Stimulated activated naive CD4-positive, alpha-beta T cell treated with Interleukin-2 at 50 U/mL for 16 hours (primary cell): ENCODE data around the gene TMBIM4.

Experiments used
- DNase-seq: peaks from one replicate; lab custom pipeline; 2025; lab: John Stamatoyannopoulos, UW

TMBIM4 gene

GRCh38 chr12:66140731-66141130 is 29.1 kb downstream of the TMBIM4 start:
- DNase-seq, result no peak

GRCh38 chr12:66139328-66139727 is 30.5 kb downstream of the TMBIM4 start:
- DNase-seq, result no peak

GRCh38 chr12:66137937-66138336 is 31.9 kb downstream of the TMBIM4 start:
- no peak for DNase-seq

GRCh38 chr12:66132408-66132807 is 37.4 kb downstream of the TMBIM4 start:
- no peak for DNase-seq

- DNase-seq, result no peak
Measured at GRCh38 chr12:66131067-66131688, 38.6 kb downstream of the TMBIM4 start.

- peak; percentile 89 for DNase-seq
Measured at GRCh38 chr12:66130267-66131066, 39.3 kb downstream of the TMBIM4 start, which contains the start of gene LLPH. Gene LLPH, minus strand, starts transcription at chr12:66130750. Its CDS starts 1,644 bp downstream, at chr12:66129106.

- no peak for DNase-seq
Measured at GRCh38 chr12:66129934-66130266, 39.9 kb downstream of the TMBIM4 start.

- DNase-seq, result no peak
Measured at GRCh38 chr12:66127650-66128049, 42.1 kb downstream of the TMBIM4 start.

GRCh38 chr12:66120477-66120876 is 49.3 kb downstream of the TMBIM4 start:
- DNase-seq, result no peak

- no peak for DNase-seq
Measured at GRCh38 chr12:66119870-66120241, 49.9 kb downstream of the TMBIM4 start.

GRCh38 chr12:66119229-66119869 is 50.4 kb downstream of the TMBIM4 start:
- no peak for DNase-seq

GRCh38 chr12:66118240-66118891 is 51.4 kb downstream of the TMBIM4 start:
- DNase-seq, result no peak

GRCh38 chr12:66117242-66117641 is 52.6 kb downstream of the TMBIM4 start:
- no peak for DNase-seq

GRCh38 chr12:66115071-66115600 is 54.7 kb downstream of the TMBIM4 start:
- DNase-seq, result no peak

GRCh38 chr12:66113471-66113870 is 56.3 kb downstream of the TMBIM4 start:
- no peak for DNase-seq

GRCh38 chr12:66111605-66112004 is 58.2 kb downstream of the TMBIM4 start:
- DNase-seq, result no peak

GRCh38 chr12:66109056-66109455 is 60.7 kb downstream of the TMBIM4 start:
- DNase-seq, result no peak

GRCh38 chr12:66108386-66108785 is 61.4 kb downstream of the TMBIM4 start:
- no peak for DNase-seq

GRCh38 chr12:66107451-66107915 is 62.3 kb downstream of the TMBIM4 start:
- DNase-seq, result no peak

- no peak for DNase-seq
Measured at GRCh38 chr12:66103016-66103913, 66.5 kb downstream of the TMBIM4 start.

- no peak for DNase-seq
Measured at GRCh38 chr12:66092559-66093269, 77.1 kb downstream of the TMBIM4 start.
